Uterus (tissue), 4 donors: ENCODE data around the gene ZEB1. TPM values are rescaled to one million over a fixed set of nuclear protein-coding genes. Genes with fewer than 3 reads are reported as not detected.
"Not testable (repeated sequence)": the region's sequence is repeated elsewhere in the genome, so short reads cannot be mapped to it uniquely, and the experiment has no call there.

ENCODE experiments used
- DNase-seq, 2 donors: peaks; one replicate each; pipeline ENCODE4 v3.0.0-alpha.2; 2019 to 2020
- H3K27ac ChIP-seq, 2 donors: fragments of 200-600 bp; sonication (generic); 1 replicate in 1 of 2; 2 replicates in 1 of 2; pipeline ENCODE4 v1.5.1; 2016 to 2018
- H3K27me3 ChIP-seq, 2 donors: fragments of 200-600 bp; sonication (generic); one replicate each; pipeline ENCODE4 v1.5.1; 2018 to 2019; ENCODE audit warnings: control low read depth in 1 of 2
- H3K36me3 ChIP-seq, 2 donors: fragments of 200-600 bp; sonication (generic); one replicate each; pipeline ENCODE4 v1.5.1; 2019; ENCODE audit warnings: control low read depth in 1 of 2
- H3K4me1 ChIP-seq, 2 donors: fragments of 200-600 bp; sonication (generic); one replicate each; pipeline ENCODE4 v1.5.1; 2018 to 2019; ENCODE audit warnings: control low read depth in 1 of 2
- H3K4me3 ChIP-seq, 2 donors: fragments of 200-600 bp; sonication (generic); 1 replicate in 1 of 2; 2 replicates in 1 of 2; pipeline ENCODE4 v1.5.1; 2018 to 2019; ENCODE audit warnings: mild to moderate bottlenecking in 1 of 2
- H3K9me3 ChIP-seq, 2 donors: fragments of 200-600 bp; sonication (generic); one replicate each; pipeline ENCODE4 v1.5.1; 2019; ENCODE audit warnings: control low read depth in 1 of 2
- POLR2A ChIP-seq, 2 donors: fragments of 450-650 bp; IDR thresholded peaks; one replicate each; pipeline ENCODE4 v1.6.1; 2016; ENCODE audit warnings: antibody characterized with exemption in 2 of 2, mild to moderate bottlenecking in 1 of 2, moderate library complexity in 1 of 2
- intact Hi-C: fragments of 100-400 bp; cut with DNase I; formaldehyde crosslinking; loops from one replicate; pipeline ENCODE4 v1.15.1; 2023; ENCODE audit warnings: low total_unique reads
- total RNA-seq, 4 donors: library from RNA; depleted of rRNA in 3 of 4; stranded (reverse); fragments of >200 nt in 3 of 4; gene quantifications; one replicate each; pipeline versions ENCODE4 v1.1.0 to v1.2.4, GENCODE V29; 2014 to 2023
- TF ChIP-seq, protein P1 (sequence below), 4 experiments: fragments of 200-600 bp in 2 of 4; fragments of 450-650 bp in 2 of 4; sonication (generic) in 2 of 4; IDR thresholded peaks; one replicate each; pipeline ENCODE4 v1.5.1; 2016 to 2019; ENCODE audit warnings: antibody characterized with exemption in 4 of 4, mild to moderate bottlenecking in 2 of 4, moderate library complexity in 1 of 4
- donor health status: DM: yes; HTN: yes; CAD: no.

ZEB1 gene
- total RNA-seq, 4 donors from 2014 or later = 97.6 to 229 (median 210) TPM

DNA sequence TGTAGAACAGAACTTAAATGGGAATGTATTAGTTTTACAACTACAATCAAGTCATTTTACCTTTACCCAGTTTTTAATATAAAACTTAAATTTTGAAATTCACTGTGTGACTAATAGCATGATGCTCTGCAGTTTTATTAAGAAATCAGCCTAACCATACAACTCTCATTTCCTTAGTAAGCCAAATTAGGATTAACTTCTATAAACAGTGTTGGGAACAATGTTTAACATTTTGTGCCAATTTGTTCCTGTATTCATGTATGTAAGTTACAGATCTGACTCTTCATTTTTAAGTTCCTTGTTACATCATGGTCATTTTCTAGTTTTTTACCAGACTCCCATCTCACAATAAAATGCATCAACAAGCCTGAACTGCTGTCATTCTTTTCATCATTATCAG lies 209.8 kb downstream of the ZEB1 start:
- no peak overlapping the region for H3K27ac ChIP-seq

DNA sequence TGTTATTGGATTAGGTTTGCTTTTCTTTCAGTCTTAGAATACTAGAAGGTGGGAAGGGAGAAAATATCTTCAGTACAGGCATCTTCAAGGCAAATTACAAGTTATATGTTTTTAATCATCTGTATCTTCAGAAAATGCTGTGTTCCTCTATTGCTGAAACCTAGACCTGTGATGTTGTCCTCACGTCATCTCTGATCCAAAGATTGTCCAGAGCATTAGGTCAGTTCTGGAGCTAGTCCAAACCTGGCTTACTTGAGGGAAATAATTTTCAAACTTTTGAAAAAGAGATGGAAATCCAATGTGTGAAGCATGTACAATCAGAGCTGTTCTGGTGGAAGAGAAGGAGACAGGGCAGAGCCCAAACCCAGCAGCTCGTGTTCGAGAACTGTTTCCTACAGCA lies 217.3 kb downstream of the ZEB1 start:
- peak overlapping the region in 1 of 2 donors; percentile 2 for H3K27ac ChIP-seq
- DNase-seq = peak in 1 of 2 donors; percentile 36
- intact Hi-C loops = no loop called here

More for the DNA sequence above, 209.8 kb downstream of the ZEB1 start:
- Histone ChIP-seq H3K4me3 (no peak overlapping the region), H3K36me3 (no peaks in the 10 kb centered on the region), H3K4me1 (no peaks in the 10 kb centered on the region), H3K27me3 (no peaks in the 10 kb centered on the region), H3K9me3 (no peaks in the 10 kb centered on the region)
- TF ChIP-seq, protein P1, sequence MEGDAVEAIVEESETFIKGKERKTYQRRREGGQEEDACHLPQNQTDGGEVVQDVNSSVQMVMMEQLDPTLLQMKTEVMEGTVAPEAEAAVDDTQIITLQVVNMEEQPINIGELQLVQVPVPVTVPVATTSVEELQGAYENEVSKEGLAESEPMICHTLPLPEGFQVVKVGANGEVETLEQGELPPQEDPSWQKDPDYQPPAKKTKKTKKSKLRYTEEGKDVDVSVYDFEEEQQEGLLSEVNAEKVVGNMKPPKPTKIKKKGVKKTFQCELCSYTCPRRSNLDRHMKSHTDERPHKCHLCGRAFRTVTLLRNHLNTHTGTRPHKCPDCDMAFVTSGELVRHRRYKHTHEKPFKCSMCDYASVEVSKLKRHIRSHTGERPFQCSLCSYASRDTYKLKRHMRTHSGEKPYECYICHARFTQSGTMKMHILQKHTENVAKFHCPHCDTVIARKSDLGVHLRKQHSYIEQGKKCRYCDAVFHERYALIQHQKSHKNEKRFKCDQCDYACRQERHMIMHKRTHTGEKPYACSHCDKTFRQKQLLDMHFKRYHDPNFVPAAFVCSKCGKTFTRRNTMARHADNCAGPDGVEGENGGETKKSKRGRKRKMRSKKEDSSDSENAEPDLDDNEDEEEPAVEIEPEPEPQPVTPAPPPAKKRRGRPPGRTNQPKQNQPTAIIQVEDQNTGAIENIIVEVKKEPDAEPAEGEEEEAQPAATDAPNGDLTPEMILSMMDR (IDR thresholded peaks at IDR 0.05) = no peak
- TF ChIP-seq POLR2A (IDR thresholded peaks at IDR 0.05) = no peak
- intact Hi-C loops = no loop called here
- DNase-seq = no peak

DNA sequence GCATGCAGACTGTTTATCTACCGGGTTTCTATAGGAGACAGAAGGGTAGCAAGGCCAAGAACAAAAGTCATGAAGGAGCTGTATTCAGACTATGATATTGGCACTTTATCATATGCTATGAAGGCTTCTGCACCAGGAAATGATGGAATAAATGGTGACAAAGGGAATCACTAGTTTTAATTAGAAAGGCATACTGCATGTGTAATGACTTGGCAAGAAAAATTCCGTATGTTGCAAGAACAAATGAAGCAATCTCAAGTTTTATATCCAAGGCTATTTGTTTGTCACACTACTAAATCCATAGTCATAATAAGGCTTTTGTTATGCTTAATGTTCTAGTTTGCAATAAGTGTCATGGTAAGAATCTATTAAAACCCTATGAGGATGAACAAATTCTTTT lies 230.9 kb downstream of the ZEB1 start:
- Histone ChIP-seq H3K4me3 (no peak overlapping the region), H3K36me3 (no peaks in the 10 kb centered on the region), H3K4me1 (no peaks in the 10 kb centered on the region), H3K27ac (no peak overlapping the region), H3K9me3 (peaks cover 0 to under 1% of the 10 kb centered on the region in 2 donors), H3K27me3 (no peaks in the 10 kb centered on the region)
- intact Hi-C loops = no loop called here
- no peak for TF ChIP-seq POLR2A (IDR thresholded peaks at IDR 0.05)
- TF ChIP-seq, protein P1 (IDR thresholded peaks at IDR 0.05) = no peak
- DNase-seq = no peak

More for the DNA sequence above, 217.3 kb downstream of the ZEB1 start:
- Histone ChIP-seq H3K36me3 (no peaks in the 10 kb centered on the region), H3K9me3 (no peaks in the 10 kb centered on the region), H3K4me1 (no peaks in the 10 kb centered on the region), H3K27me3 (no peaks in the 10 kb centered on the region), H3K4me3 (no peak overlapping the region)
- no peak for TF ChIP-seq POLR2A (IDR thresholded peaks at IDR 0.05)
- TF ChIP-seq, protein P1 (IDR thresholded peaks at IDR 0.05) = no peak

DNA sequence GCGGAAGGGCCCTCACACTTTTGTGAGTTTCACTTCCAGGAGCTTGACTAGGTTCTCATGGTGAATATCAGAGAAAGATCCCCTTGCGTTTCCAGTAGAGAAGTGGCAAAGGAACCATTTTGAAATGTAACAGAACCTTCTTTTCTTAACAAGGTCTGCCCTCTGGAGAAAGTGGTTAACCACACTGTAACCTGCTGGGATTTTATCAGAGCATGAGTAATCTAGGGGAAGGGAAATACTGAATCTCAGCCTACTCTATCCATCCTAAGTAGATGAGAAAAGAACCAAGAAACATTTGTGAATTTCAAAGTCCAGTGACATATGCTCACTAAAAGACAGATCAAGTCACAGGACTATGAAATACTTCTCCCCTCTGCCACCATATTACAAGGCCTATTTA lies 235.5 kb downstream of the ZEB1 start:
- H3K36me3 ChIP-seq = no peaks in the 10 kb centered on the region
- peaks cover 0 to 11% of the 10 kb centered on the region in 2 donors for H3K9me3 ChIP-seq
- intact Hi-C loops = no loop called here
- H3K27me3 ChIP-seq = no peaks in the 10 kb centered on the region
- no peak overlapping the region for H3K27ac ChIP-seq
- no peak for TF ChIP-seq POLR2A (IDR thresholded peaks at IDR 0.05)
- TF ChIP-seq, protein P1 (IDR thresholded peaks at IDR 0.05) = no peak
- H3K4me3 ChIP-seq = no peak overlapping the region
- H3K4me1 ChIP-seq = no peaks in the 10 kb centered on the region
- DNase-seq = no peak

DNA sequence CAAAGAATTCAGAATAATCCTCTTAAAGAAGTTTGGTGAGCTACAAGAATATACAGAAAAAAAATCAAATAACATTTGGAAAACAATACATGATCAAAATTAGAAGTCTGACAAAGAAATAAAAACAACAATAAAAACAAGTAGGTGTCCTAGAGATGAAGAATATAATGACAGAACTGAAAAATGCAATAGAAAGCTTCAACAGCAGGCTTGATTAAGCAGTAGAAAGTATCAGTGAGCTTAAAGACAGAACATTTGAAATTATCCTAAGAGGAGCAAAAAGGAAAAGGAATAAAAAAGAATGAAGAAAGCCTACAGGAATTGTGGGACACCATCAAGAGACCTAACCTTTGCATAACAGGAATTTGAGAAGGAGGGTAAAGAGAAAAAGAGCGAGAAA lies 238.8 kb downstream of the ZEB1 start:
- intact Hi-C loops = no loop called here
- Histone ChIP-seq H3K9me3 (peaks cover 0 to 11% of the 10 kb centered on the region in 2 donors), H3K36me3 (no peaks in the 10 kb centered on the region), H3K27ac (no peak overlapping the region), H3K4me1 (no peaks in the 10 kb centered on the region), H3K4me3 (no peak overlapping the region), H3K27me3 (no peaks in the 10 kb centered on the region)
- DNase-seq = no peak
- TF ChIP-seq, protein P1 (IDR thresholded peaks at IDR 0.05) = no peak
- no peak for TF ChIP-seq POLR2A (IDR thresholded peaks at IDR 0.05)

DNA sequence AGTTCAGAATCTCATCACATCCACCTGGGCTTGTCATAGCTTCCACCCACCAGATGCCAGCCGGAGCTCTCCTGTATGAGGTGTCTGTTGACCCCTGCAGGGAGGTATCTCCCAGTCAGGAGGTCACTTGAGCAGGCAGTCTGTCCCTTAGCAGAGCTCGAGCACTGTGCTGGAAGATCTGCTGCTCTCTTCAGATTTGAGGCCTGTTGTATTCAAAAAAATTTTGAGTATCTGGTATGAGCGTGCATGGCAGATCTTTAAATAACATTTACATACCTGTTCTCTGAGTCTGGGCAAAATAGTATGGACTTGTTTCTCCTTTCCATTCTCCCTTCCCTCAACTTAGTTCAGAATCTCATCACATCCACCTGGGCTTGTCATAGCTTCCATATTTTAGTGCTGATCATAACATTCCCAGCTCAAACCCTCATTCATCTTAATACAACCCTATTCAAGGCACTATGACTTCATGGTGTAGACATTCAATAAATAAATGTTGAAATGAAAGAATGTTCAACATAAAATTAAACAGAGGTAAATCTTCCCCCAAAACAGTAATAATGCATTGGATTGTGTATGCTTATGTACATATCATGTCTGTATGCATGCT lies 249.3 kb downstream of the ZEB1 start:
- H3K27me3 ChIP-seq, DNase-seq, H3K27ac ChIP-seq, intact Hi-C loops, H3K4me1 ChIP-seq, H3K4me3 ChIP-seq, H3K9me3 ChIP-seq, H3K36me3 ChIP-seq: not testable (repeated sequence)
